ENCODE results near the gene RNU7-1.

The RNU7-1 gene

GRCh38 chr12:6978188-6978587, 34.6 kb downstream of the RNU7-1 start:
- no peak for TF ChIP-seq CTCF (IDR thresholded peaks at IDR 0.05; ENCODE audit: insufficient read depth, low read depth, low read length, missing control alignments)
- DNase-seq (ENCODE audit: low read depth), result no peak
- no peak overlapping the region for H3K4me3 ChIP-seq (ENCODE audit: low read depth, low read length)

GRCh38 chr12:6978611-6979011, 35.0 kb downstream of the RNU7-1 start:
- TF ChIP-seq CTCF (IDR thresholded peaks at IDR 0.05; ENCODE audit: insufficient read depth, low read depth, low read length, missing control alignments), result no peak
- no peak overlapping the region for H3K4me3 ChIP-seq (ENCODE audit: low read depth, low read length)
- no peak for DNase-seq (ENCODE audit: low read depth)

GRCh38 chr12:6979021-6979420, 35.4 kb downstream of the RNU7-1 start:
- TF ChIP-seq CTCF (IDR thresholded peaks at IDR 0.05; ENCODE audit: insufficient read depth, low read depth, low read length, missing control alignments), result no peak
- H3K4me3 ChIP-seq (ENCODE audit: low read depth, low read length), result no peak overlapping the region

GRCh38 chr12:6979453-6979852, 35.8 kb downstream of the RNU7-1 start:
- no peak for TF ChIP-seq CTCF (IDR thresholded peaks at IDR 0.05; ENCODE audit: insufficient read depth, low read depth, low read length, missing control alignments)
- no peak for DNase-seq (ENCODE audit: low read depth)
- no peak overlapping the region for H3K4me3 ChIP-seq (ENCODE audit: low read depth, low read length)

More at GRCh38 chr12:6979021-6979420, 35.4 kb downstream of the RNU7-1 start:
- no peak for DNase-seq (ENCODE audit: low read depth)

- TF ChIP-seq CTCF (IDR thresholded peaks at IDR 0.05; ENCODE audit: insufficient read depth, low read depth, low read length, missing control alignments), result no peak
- H3K4me3 ChIP-seq (ENCODE audit: low read depth, low read length), result no peak overlapping the region
- DNase-seq (ENCODE audit: low read depth), result no peak
Observed at GRCh38 chr12:6980075-6980474, 36.5 kb downstream of the RNU7-1 start.

GRCh38 chr12:6980740-6981139, 37.1 kb downstream of the RNU7-1 start:
- TF ChIP-seq CTCF (IDR thresholded peaks at IDR 0.05; ENCODE audit: insufficient read depth, low read depth, low read length, missing control alignments), result no peak
- no peak overlapping the region for H3K4me3 ChIP-seq (ENCODE audit: low read depth, low read length)
- DNase-seq (ENCODE audit: low read depth), result no peak

All from GM12865 (cell line).